RWPE2 (cell line): ENCODE measurements around the gene SUPT5H.

Experiments
- ATAC-seq: fragments of 200-7000 bp; cut with Tn5 transposase; 3 replicates; pipeline ENCODE4 v1.9.1; 2021; ENCODE audit warnings: low read depth
- DNase-seq: peaks from one replicate; pipeline ENCODE4 v3.0.0-alpha.2; 2020; ENCODE audit warnings: low spot score
- H3K27ac ChIP-seq: fragments of 450-650 bp; 2 replicates; pipeline ENCODE4 v1.5.1; 2017; ENCODE audit warnings: mild to moderate bottlenecking; ENCODE audit not compliant: poor library complexity, severe bottlenecking
- H3K27me3 ChIP-seq: fragments of 250-450 bp; sonication (Bioruptor Pico); 2 replicates; pipeline ENCODE4 v1.5.1; 2021; ENCODE audit warnings: mild to moderate bottlenecking, moderate library complexity; ENCODE audit not compliant: insufficient read depth, poor library complexity, severe bottlenecking
- H3K36me3 ChIP-seq: fragments of 250-450 bp; sonication (Bioruptor Pico); 2 replicates; pipeline ENCODE4 v1.5.1; 2020; ENCODE audit warnings: low read depth, mild to moderate bottlenecking, moderate library complexity
- H3K4me1 ChIP-seq: fragments of 250-450 bp; sonication (Bioruptor Pico); 2 replicates; pipeline ENCODE4 v1.5.1; 2021; ENCODE audit warnings: mild to moderate bottlenecking, moderate library complexity; ENCODE audit not compliant: insufficient read depth, poor library complexity, severe bottlenecking
- H3K4me3 ChIP-seq: fragments of 250-450 bp; sonication (Bioruptor Pico); 2 replicates; pipeline ENCODE4 v1.5.1; 2021; ENCODE audit warnings: mild to moderate bottlenecking, moderate library complexity; ENCODE audit not compliant: severe bottlenecking
- H3K9me3 ChIP-seq: fragments of 250-450 bp; sonication (Bioruptor Pico); 2 replicates; pipeline ENCODE4 v1.5.1; 2021; ENCODE audit warnings: mild to moderate bottlenecking, moderate library complexity; ENCODE audit not compliant: severe bottlenecking
- TF ChIP-seq, protein P1 (sequence below): fragments of 450-650 bp; IDR thresholded peaks from one replicate; pipeline ENCODE4 v1.5.1; 2017; ENCODE audit warnings: mild to moderate bottlenecking, moderate library complexity; ENCODE audit not compliant: poor library complexity, severe bottlenecking

SUPT5H gene

DNA sequence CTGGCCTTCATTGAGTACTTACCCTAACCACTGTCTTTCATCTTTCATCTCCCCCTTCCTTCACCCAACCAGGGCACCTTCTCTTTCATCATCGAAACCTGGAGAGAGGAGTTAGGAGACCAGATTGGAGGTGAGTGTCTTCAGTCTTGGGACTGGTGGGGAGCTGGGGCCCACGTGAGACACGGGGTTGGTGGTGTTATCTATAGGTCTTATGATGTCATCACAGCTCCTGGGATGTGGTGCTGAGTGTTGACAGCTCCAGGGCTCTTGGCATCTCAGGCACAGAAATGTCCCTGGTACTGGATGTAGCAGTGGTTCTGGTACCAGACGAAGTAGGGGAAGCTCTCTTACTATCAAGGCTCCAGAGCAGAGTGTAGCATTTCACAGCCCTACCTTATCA is 55.2 kb downstream of the SUPT5H start:
- H3K4me3 ChIP-seq = no peak overlapping the region
- peaks cover 33% of the 10 kb centered on the region for H3K27me3 ChIP-seq
- TF ChIP-seq, protein P1, sequence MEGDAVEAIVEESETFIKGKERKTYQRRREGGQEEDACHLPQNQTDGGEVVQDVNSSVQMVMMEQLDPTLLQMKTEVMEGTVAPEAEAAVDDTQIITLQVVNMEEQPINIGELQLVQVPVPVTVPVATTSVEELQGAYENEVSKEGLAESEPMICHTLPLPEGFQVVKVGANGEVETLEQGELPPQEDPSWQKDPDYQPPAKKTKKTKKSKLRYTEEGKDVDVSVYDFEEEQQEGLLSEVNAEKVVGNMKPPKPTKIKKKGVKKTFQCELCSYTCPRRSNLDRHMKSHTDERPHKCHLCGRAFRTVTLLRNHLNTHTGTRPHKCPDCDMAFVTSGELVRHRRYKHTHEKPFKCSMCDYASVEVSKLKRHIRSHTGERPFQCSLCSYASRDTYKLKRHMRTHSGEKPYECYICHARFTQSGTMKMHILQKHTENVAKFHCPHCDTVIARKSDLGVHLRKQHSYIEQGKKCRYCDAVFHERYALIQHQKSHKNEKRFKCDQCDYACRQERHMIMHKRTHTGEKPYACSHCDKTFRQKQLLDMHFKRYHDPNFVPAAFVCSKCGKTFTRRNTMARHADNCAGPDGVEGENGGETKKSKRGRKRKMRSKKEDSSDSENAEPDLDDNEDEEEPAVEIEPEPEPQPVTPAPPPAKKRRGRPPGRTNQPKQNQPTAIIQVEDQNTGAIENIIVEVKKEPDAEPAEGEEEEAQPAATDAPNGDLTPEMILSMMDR = no peak

DNA sequence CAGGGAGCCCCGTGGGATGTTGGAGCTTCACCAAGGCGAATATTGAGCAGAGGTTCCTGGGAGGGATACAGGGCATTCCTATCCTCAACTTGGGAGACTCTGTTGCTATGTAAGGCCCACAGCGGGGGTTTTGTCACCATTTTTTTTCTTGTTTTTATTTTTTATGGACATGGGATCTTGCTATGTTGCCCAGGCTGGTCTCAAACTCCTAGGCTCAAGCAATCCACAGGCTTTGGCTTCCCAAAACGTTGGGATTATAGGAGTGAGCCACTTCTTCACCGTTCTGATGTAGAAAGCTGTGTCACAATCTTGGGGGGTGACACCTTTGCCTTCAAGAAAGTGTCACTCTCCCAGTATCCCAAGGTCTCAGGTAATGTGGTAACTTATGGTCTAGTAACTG is 56.0 kb downstream of the SUPT5H start:
- no peak for DNase-seq
- peaks cover 33% of the 10 kb centered on the region for H3K27me3 ChIP-seq
- ATAC-seq = no peak
- H3K9me3 ChIP-seq = no peaks in the 10 kb centered on the region
- TF ChIP-seq, protein P1 = no peak
- no peaks in the 10 kb centered on the region for H3K36me3 ChIP-seq
- no peaks in the 10 kb centered on the region for H3K4me1 ChIP-seq
- H3K27ac ChIP-seq = no peak overlapping the region
- no peak overlapping the region for H3K4me3 ChIP-seq

More for the DNA sequence above, 55.2 kb downstream of the SUPT5H start:
- Histone ChIP-seq H3K27ac (no peak overlapping the region), H3K4me1 (no peaks in the 10 kb centered on the region), H3K36me3 (no peaks in the 10 kb centered on the region), H3K9me3 (no peaks in the 10 kb centered on the region)
- DNase-seq (no peak), ATAC-seq (no peak)

DNA sequence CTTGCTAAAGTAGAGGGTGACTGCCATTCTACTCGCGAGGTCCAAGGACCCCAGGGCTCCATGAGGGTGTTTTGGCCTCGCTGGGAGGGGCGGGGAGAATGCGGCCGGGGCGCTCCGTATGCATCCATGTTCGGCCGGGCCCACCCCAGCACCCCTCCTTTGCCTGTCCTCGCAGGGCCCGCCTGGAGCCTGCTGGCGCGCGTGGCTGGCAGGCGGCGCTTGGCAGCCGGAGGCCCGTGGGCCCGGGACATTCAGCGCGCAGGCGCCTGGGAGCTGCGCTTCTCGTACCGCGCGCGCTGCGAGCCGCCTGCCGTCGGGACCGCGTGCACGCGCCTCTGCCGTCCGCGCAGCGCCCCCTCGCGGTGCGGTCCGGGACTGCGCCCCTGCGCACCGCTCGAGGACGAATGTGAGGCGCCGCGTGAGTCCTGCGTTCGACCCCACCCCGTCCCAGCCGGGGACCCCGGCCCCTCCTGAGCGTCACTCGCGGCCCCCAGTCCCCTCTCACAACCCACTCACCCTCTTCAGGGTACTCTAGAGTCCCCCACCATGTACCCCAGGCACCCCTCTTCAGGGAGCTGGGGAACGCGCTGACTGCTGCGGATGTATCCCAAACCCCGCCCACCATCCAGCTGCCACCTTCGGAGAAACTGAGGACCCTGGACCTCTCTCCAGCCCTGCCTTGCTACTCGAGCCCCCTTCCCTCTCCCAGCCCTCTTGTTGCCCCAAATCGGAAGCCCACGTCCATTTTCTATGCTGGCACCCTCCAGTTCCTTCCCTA is 57.4 kb downstream of the SUPT5H start:
- peaks cover 26% of the 10 kb centered on the region for H3K27me3 ChIP-seq
- no peak for DNase-seq
- TF ChIP-seq, protein P1 = peak; percentile 87

DNA sequence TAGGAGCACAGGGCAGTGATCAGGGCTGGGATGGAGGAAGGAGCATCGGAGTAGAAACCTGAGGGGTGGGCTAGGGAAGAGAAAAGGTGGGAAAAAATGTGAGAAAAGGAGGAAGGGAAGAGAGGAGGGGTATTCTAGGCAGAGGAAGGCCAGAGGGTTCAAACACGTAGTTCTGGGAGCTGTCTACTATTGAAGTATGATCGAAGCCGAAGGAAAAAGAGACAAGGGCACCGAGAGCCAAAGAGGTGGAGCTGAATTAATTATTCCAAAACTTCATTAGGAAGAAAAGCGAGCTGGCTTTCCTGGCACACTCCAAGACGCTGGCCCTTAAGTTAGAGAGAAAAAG is 61.2 kb downstream of the SUPT5H start:
- no peaks in the 10 kb centered on the region for H3K9me3 ChIP-seq
- no peaks in the 10 kb centered on the region for H3K36me3 ChIP-seq
- ATAC-seq (no peak), DNase-seq (no peak)
- no peaks in the 10 kb centered on the region for H3K4me1 ChIP-seq
- TF ChIP-seq, protein P1 = no peak
- peak overlapping the region; percentile 69 for H3K4me3 ChIP-seq
- H3K27ac ChIP-seq = no peak overlapping the region
- no peaks in the 10 kb centered on the region for H3K27me3 ChIP-seq

More for the DNA sequence above, 57.4 kb downstream of the SUPT5H start:
- 0 out of 3 replicates have a peak, but pooled peaks have one; percentile 4 for ATAC-seq
- Histone ChIP-seq H3K4me3 (no peak overlapping the region), H3K9me3 (no peaks in the 10 kb centered on the region), H3K36me3 (no peaks in the 10 kb centered on the region), H3K27ac (no peak overlapping the region), H3K4me1 (no peaks in the 10 kb centered on the region)
